HL-60/S4 (cell line): ENCODE data around the gene SNW1.
"Not testable (repeated sequence)": the region's sequence is repeated elsewhere in the genome, so short reads cannot be mapped to it uniquely, and the experiment has no call there.

Experiments used
- in situ Hi-C: fragments of 300-500 bp; cut with MboI; formaldehyde crosslinking; loops from 2 replicates; pipeline ENCODE4 v1.14.3; 2022; ENCODE audit warnings: low sequenced_read_pairs

The SNW1 gene

DNA sequence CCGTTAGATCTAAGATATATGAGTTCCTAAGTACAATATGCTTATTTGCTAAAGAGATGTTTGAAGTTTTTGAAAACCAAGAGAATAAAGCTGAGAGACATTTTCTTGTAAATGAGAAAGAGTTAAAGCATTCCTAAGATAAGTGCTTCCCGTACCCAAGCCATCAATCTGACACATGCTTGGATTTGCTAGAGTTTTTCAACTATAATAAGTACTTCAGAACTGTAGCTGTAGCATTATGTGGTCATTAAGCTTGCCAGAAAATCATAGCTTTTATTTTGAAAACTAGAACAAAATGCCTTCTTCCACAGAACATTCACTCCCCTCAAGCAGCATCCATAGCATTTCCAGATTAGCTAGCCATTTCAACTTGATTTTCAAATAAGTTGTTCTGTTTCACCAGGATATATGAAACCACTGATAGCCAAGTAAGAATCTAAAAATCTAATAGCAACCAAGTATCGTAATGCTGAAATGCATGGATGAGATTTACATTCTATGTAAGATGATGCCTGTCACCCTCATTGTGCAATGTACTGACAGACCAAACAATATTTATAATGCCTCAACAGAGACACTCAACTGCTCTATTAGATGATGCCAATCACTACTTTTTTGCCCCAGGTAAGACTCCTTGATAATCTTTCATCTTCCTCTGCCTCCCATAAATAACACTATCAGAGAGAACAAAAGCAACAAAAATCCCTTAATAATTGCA lies 8.0 kb downstream of the SNW1 start:
- in situ Hi-C loops = no loop called here

DNA sequence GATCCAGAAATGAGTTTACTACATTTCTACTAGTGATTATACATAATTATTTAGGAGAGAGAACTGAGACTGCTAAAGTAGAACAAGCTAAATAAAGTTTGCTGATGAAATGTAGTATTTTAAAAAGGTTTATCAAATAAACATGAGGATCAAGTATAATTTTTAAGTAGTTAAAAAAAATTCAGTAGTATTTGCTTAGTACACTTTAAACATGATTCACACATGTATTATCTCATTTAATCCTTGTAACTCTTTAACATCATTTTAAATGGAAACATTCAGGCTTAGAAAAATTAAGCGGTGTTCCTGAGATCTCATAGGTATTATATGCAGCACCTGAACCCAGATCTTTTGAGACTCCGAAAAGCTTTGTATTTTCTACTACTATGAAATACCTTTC lies 8.7 kb downstream of the SNW1 start:
- in situ Hi-C loops = no loop called here

DNA sequence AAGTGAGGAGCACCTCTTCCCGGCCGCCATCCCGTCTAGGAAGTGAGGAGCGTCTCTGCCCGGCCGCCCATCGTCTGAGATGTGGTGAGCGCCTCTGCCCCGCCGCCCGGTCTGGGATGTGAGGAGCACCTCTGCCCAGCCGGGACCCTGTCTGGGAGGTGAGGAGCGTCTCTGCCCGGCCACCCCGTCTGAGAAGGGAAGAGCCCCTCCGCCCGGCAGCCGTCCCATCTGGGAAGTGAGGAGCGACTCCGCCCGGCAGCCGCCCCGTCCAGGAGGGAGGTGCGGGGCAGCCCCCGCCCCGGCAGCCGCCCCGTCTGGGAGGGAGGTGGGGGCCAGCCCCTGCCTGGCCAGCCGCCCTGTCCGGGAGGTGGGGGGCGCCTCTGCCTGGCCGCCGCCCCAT lies 13.5 kb downstream of the SNW1 start:
- in situ Hi-C loops = not testable (repeated sequence)

DNA sequence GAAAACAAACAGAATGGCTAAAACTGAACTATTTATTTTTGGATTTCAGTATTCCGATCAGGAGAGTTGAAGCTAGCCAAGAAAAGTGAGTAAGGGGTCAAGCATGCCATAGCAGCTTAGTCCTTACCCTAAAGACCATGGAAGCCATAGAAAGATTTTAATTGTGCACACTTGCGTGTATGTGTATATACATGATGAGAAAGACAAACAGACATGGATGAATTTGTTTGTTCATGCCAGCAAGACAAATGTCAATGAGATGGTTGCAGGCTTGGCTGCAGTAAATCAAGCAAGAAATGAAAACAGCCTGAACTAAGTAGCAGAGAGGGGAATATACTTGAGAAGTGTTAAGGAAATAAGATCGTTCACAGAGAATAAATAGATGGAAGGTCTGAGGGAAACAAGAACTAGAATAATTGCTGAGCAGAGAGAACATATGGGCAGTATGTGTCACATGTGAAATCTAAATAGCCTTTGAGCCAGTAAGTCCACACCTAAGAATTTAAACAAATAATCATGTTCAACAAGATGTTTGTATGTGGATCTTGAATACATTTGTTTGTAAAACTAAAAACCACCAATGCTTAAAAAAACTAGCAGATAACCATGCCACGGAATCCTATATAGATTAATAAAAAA lies 14.8 kb downstream of the SNW1 start:
- in situ Hi-C loops = no loop called here

DNA sequence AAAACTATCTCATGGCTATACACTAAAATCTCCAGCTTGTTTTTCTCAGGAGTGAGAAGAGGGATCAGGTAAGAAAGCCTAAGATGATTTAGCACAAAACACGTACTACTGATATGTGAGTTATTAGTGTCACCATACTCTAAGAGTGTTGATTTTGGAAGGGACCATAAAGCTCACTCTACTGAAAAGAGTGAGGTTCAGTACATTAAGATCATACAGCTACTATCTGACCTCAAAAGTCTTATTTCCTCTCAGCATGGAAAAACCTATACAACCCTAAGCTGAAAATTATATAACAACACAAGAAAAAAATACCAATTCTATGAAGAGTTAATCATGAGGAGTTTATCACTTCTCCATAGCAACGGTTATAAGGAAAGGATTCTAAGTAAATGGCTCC lies 19.5 kb downstream of the SNW1 start:
- in situ Hi-C loops = no loop called here

DNA sequence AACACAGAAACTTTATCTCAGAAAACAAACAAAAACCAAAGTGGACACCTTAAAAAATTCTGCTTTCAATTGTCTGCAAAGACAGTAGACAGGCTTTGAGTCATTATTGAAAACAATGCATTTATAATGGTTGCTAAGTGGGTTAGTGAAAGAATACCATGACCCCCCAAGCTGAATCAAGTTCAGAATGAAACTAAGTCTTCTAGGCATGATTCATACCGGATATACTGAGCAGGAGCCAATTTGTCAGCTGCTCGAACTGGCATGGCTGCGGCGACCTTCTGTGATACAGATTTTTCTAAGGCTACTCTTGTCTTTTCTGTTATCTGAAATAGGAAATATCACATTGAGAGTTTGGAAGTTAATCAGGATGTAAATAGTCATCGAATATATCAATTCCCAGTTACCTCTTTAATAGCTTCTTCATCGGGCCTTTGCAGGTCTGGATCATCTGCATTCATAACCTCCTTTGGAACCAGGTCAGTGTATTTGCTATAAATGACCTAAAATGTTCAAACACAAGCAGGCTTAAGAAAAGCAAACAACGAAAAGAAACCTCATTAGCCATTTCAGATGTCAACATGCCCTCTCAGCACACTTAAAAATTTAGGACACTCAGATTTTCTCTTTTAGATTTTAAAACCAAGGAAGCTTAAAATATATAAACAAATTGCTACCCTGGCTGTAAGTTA lies 22.3 kb downstream of the SNW1 start:
- in situ Hi-C loops = no loop called here

DNA sequence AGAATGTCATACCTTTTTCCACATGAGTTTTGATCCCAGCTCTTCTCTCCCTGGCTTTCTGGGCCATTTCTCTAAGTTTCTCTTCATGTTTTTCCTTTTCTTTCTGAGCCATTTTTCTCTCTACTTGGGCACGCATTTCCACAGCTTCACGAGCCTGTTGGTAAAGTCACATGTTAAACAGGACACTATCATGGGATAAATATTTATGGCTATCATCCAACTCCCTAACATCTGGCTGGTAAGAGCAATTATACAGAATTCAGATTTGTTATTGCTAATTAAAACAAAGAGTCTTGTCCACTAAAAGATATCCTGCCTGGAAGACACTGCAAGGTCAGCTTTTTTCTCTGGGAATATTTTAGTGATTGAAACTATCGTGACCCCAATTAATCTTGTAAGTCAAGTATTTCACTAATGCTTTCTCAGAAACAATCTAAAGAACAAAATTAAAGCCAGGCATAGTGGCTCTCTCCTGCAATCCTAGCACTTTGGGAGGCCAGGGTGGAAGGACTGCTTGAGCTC lies 29.9 kb downstream of the SNW1 start:
- in situ Hi-C loops = no loop called here

DNA sequence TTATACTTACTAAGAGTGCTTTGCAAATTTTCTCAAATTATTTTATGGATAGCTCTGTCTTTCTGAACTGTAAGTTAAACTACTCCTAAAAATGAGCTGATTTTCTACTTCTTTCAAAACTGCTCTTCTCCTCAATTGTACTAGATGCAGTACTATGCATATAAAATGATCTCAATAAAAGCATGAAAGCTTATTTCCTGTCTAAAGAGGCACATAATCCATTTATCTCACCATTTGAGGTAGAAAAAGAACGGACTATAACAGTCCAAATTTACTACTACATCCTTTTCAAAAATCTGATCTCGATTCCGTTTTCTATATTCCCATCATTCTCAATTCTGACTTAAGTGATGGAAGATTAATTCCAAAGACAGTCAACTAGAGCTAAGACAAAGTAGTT lies 38.7 kb downstream of the SNW1 start:
- in situ Hi-C loops = no loop called here

DNA sequence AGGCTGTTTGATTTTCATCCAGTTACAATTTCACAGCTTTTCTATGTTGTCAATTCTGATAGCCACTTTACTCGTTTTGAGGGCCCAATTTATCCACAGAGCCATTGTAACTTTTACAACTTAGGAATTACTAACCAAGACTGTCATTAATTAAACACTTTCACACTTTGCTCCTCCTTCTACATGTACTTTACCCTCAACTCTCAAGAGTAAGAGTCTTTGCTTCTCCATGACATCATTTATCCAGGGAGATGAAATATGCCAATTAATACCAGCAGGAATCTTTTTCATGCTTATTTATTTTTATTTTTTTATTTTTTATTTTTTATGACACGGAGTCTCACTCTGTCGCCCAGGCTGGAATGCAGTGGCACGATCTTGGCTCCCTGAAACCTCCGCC lies 39.5 kb downstream of the SNW1 start:
- in situ Hi-C loops = no loop called here

DNA sequence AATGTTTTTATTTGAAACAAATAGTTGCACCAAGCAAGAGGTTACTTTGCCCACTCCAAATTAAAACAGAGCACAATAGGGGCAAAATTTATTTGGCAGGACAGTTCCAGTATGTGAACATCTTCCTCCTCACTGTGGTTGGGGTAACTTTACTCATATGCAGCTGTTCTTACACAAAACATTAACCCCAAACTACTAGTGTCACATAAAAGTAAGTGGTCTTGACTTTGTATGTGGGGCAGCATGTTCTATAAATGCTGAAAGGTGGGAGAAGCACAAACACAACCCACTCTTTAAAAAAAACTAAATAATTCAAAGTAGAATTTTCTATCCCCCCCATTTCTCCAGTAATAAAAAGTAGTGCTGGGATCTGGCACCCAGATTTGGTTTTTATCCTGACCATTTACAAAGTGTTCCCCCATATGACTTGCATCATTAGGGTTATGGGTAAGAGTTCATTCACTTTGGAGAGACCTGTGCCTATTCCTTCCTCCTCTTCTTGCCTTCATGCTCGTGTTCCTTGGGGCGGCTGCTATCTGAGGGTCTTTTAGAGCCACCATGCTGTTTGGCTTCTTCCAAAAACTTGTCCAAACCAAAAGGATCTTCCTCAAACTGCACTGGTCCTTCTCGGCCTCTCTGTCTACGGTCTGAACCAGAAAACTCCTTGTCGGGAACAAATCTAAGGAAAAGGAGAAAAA lies 43.2 kb downstream of the SNW1 start:
- in situ Hi-C loops = no loop called here

DNA sequence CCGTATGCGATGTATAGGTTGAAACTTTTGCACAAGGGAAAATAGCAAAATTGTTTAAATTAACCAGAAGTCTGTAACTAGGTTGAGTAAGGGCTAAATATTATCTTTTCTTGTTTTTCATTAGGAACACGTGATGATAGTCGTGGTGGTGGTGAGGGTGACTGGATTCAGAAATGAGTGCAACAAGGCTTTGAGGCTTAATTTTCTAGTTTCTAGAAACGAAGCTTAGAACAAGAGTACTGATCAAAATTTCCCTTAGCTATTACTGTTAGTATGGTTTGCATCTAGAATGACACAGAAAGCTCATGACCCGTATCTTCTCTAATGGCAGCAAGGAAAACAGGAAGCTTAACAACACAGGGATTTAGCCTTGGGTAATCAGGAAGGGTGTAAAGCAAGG lies 46.0 kb downstream of the SNW1 start:
- in situ Hi-C loops = no loop called here

DNA sequence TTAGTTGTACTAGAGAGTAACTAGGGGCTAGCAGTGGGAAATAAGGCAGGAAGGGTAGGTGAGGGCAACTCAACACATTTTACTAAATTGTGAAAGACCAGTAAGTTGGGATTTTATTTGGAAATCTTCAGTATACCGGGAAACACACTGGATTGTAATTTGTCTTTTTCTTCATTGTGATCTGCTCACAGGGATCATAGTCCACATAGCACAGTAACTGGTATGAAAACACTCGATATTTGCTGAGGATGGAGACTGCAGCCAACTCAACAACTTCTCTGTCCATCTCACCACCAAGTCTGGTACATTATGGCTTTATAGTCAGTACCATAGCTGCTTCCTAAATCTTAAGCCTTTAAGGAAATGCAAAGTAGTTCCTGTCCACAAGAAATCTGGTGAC lies 50.6 kb downstream of the SNW1 start:
- in situ Hi-C loops = no loop called here

DNA sequence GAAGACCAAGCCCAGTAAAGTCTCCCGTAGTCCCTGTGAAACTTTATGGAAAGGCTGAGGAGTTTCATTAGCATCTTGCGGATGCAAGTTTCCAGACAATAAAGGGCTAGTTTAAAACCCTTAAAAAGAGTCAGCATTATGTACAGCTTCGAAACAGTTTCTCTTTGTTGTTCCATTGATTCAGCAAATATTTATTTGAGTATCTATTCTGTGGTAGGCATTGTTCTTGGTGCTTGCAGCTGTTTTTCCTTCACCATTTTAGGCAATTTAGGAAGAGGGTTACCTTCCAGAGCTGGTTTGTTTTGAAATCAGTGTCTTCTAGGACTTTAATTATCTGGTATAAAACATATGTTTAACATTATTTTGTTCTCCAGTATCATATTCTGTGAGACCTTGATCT lies 51.5 kb downstream of the SNW1 start:
- in situ Hi-C loops = no loop called here

DNA sequence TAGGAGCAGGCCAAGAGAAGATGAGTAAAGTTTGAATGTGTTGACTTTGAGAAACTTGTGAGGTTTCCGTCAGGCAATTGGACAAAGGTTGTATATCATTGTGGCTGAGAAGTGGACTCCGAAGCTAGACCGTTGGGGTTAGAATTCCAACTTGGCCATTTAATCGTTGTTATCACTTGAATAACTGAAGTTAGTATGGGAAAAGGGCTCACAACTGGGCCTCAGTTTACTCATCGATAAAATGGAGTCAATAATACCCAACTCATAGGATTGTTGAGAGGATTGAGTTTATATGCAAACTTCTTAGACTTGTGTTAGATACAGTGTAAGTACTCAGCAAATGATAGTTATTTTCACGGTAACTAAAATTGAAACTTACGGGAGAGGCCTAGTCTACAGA lies 52.2 kb downstream of the SNW1 start:
- in situ Hi-C loops = no loop called here

DNA sequence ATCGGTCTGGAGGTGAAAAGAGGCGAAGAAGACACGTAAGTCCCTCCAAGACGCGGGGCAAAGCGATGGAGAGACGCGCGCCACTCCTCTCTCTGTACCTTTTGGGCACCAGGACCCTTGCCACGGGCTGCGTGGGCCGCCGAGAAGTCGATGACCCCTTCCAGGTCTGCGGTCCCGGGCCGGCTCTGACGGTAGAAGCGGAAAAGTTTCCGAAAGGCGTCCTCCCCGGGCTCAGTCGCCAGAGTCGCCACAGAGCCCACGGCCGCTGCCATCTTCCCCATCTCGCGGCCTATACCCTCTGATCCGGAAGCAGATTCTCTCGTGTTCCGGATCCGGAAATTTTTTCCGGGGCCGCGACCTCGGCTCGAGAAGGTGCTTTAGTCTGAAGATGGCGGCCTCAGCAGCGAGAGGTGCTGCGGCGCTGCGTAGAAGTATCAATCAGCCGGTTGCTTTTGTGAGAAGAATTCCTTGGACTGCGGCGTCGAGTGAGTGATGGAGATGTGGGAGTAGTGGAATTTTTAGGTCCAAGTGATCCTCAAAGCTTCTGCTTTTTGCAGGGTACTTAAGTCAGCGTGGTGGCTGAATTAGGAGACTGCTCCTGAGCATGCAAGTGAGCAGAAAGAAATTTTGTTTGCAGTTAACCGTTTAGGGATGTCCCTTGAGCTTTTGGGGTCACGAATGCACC lies 53.1 kb downstream of the SNW1 start, which contains the start of the genes ALKBH1 and SLIRP:
Gene ALKBH1 (minus strand): TSS at position 300 of the 685 bp plus-strand sequence. CDS start 19 bp downstream, at position 281.
Gene SLIRP (plus strand): TSS at position 380 of the 685 bp plus-strand sequence. CDS start 9 bp downstream, at position 389.
- in situ Hi-C loops = no loop called here

DNA sequence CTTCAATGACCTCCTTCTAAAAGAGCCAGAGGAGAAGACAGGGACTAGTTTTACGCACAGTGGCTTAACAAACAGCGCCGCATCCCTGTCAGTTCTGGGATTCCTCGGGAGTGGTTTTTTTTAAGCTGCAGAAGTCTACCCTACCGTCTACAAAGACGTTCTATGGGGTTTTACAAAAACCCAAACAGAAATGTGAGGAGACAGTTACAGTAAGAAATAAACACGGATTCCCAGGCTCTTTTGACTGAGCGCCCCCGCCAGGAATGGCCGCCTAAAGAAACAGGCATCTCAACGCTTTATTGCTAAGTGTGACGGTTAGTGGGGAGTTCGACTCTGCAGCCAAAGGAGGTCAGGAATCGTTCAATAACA lies 53.6 kb downstream of the SNW1 start:
- in situ Hi-C loops = no loop called here

DNA sequence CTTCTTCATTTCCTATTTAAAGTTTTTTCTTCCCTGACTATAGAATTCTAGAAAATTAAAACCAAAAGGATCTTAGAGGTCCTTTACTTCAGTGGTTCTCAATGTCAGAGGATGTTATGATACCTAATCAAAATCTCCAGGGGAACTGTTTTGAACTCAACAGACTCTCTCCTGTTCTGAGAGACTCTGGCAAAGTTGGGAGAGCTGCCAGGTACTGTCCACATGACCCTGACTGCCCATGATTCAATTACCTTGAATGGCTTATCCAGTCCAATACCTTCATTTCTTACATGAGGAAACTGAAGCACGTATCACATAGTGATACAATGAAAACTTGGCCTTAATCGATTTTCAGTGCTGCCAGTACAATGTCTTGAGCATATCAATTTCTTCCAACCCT lies 69.7 kb downstream of the SNW1 start:
- in situ Hi-C loops = no loop called here

DNA sequence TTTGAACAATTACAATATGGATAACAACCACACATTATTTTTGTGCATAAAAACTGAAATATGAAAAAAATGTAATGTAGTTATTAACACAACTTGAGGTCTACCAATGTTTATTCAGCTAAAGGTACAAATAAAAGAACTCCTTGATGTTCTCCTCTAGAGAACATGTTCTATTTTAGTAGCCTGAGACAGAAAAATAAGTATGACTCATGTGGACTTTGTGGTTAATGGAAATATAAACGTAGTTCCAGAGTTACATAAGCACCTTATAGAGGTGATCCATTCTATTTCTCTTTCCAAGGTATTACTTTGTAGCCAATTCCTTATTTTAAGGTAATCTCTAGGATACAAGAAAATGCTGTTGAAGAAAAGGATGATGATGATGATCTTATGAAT lies 78.8 kb downstream of the SNW1 start:
- in situ Hi-C loops = no loop called here

DNA sequence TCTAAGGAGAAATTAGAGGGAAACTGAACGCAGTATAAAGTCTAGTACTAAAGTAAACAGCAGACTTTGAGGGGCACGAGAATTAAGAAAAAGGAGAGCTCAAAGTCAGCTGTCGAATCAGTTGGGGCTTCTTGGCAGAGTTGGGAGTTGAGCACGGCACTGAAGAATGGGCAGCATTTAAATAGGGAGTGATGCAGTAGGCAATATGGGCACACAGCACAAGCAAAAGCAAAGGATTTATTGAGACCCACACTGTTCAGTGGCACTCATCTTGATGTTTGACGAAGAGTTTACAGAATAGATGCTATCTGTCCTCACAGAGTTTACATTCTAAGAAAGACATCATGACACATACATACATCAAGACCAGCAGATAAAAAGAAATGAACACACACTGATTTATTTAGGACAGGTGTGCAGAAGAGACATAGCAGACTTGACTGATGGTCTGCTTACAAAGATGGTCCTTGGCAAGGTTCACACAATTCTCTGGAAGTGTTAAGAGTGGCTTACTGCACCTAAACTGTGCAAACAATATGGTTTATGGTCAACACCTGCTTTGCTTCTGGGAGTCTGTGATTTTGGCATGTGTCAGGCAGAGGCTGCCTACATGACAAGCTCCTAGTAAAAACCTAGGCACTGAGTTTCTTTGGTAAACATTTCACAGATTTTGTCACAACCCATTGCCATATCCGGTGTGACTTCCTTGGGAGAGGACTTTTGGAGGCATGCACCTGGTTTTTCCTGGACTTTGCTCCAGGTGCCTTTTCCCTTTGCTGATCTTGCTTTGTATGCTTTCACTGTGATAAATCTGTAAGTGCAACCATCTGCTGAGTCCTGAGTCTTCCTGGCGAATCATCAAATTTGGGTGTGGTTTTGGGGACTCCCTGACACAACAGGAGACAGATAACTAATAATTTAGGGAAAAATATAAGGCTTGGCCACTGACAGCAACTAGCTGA lies 79.5 kb downstream of the SNW1 start:
- in situ Hi-C loops = no loop called here

DNA sequence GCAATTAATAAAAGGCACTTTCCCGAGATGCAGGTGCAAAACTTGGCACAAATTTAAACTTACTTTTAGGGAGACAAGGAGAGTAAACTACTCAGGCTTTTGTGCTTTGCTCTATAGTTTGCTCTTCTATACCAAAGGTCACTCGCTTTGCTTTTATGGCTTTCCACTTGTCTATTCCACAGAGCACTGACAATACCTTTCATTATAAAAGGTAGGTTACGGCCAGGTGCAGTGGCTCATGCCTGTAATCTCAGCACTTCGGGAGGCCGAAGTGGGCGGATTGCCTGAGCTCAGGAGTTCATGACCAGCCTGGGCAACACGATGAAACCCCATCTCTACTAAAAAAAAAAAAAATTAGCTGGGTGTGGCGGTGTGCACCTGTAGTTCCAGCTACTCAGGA lies 86.0 kb downstream of the SNW1 start:
- in situ Hi-C loops = no loop called here
